ENCODE data around the gene PRMT7.

DNA sequence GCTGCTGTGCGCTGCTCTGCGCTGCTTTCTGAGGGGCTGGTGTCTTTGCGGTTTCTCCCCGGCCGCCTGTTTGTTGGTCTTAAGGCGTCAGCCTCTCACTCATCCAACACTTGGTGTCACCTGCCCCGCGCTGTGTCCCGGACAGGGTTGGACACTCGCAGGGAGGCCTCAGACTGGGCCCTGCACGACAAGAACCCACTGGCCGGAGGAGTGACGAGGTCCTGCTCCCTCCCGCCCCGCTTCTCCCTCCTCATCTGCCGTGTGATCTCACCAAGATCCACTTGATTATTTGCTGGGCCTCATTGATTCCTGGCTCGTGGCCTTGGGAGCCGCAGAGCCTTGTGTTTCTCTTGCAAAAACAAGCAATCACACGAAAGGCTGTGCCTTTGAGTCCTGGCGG lies 56.6 kb downstream of the PRMT7 start:
- TF ChIP-seq, protein P1, sequence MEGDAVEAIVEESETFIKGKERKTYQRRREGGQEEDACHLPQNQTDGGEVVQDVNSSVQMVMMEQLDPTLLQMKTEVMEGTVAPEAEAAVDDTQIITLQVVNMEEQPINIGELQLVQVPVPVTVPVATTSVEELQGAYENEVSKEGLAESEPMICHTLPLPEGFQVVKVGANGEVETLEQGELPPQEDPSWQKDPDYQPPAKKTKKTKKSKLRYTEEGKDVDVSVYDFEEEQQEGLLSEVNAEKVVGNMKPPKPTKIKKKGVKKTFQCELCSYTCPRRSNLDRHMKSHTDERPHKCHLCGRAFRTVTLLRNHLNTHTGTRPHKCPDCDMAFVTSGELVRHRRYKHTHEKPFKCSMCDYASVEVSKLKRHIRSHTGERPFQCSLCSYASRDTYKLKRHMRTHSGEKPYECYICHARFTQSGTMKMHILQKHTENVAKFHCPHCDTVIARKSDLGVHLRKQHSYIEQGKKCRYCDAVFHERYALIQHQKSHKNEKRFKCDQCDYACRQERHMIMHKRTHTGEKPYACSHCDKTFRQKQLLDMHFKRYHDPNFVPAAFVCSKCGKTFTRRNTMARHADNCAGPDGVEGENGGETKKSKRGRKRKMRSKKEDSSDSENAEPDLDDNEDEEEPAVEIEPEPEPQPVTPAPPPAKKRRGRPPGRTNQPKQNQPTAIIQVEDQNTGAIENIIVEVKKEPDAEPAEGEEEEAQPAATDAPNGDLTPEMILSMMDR (conservative IDR thresholded peaks at IDR 0.05; ENCODE audit: low read length) = no peak
- no peak for TF ChIP-seq EZH2phosphoT487 (IDR thresholded peaks at IDR 0.05; ENCODE audit: borderline replicate concordance)
